SIG-M5 treated with dmso at 0.1 percent for 504 hours (cell line): Measurements from ENCODE around the gene LRRC3.
"Not testable (repeated sequence)": the region's sequence is repeated elsewhere in the genome, so short reads cannot be mapped to it uniquely, and the experiment has no call there.

Experiments used
- DNase-seq: peaks from one replicate; lab custom pipeline; 2025; ENCODE audit not compliant: unreplicated experiment; lab: John Stamatoyannopoulos, UW

Gene LRRC3

GRCh38 chr21:44494956-44495355, 39.6 kb downstream of the LRRC3 start:
- DNase-seq: no peak

GRCh38 chr21:44495611-44496563, 40.6 kb downstream of the LRRC3 start:
- DNase-seq: no peak

DNA sequence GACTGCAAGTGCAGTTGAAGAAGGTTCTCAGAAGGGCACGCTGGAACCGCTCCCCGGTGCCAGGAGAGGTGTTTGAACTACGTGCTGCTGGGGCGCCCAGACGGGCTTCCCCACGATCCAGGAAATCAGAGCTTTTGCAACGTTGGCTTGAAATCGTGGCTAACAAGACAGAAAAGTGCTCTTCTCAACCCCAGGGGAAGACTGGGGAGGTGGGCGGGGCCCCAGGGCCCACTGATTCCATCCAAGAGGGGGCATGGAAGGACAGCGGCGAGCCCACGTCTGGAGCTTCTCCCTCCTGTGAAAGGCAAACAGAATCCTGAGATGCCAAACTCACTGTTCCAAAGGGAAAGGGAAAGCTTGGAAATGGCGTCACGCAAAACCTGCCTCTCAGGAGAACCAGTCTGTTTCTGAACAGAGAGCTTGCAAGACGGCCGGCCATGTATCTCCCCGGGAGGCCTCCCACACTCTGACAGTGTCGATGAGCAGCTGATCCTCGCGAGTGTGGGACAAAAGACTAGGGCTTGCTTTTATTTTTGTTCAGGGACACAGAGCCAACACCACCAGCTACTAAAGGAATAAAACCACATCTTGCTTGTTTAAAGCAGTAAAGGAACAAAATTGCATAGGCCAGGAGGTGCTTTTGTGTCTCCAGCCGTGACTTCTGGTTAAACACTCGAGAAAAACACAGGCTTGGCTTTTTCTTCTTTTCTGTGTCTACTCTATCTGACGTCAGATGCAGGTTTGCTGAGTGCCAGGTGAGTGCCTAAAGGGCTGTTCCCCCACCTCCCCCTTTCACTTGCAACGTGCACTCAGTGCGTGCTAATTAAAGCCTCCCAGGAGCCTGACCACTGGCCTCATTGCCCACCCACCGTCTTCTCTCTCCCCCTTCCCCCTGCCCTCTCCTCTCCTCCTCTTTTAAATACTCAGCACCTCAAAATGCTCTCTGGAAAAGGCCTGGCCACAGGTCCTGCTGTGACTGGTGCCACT, 41.5 kb downstream of the LRRC3 start:
- DNase-seq: no peak

DNA sequence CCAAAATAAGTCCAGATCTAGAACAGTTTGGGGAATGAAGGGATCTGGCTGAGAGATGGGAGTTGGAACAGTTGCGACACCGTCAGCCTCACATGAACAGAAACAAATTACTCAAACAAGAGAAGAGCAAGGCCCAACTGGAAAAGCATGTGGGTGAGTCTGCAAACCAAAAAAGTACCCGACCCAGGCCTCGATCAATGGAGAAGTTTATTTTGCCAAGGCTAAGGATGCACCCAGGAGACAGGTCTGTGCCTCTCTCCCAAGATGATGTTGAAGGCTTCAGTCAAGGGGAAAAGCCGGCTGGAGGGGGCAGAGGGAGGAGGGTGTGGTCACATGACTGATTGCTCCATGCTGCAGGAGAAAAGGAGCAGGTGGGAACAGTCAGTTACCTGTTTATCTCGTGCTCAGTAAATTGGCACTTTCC, 42.4 kb downstream of the LRRC3 start:
- DNase-seq: no peak

DNA sequence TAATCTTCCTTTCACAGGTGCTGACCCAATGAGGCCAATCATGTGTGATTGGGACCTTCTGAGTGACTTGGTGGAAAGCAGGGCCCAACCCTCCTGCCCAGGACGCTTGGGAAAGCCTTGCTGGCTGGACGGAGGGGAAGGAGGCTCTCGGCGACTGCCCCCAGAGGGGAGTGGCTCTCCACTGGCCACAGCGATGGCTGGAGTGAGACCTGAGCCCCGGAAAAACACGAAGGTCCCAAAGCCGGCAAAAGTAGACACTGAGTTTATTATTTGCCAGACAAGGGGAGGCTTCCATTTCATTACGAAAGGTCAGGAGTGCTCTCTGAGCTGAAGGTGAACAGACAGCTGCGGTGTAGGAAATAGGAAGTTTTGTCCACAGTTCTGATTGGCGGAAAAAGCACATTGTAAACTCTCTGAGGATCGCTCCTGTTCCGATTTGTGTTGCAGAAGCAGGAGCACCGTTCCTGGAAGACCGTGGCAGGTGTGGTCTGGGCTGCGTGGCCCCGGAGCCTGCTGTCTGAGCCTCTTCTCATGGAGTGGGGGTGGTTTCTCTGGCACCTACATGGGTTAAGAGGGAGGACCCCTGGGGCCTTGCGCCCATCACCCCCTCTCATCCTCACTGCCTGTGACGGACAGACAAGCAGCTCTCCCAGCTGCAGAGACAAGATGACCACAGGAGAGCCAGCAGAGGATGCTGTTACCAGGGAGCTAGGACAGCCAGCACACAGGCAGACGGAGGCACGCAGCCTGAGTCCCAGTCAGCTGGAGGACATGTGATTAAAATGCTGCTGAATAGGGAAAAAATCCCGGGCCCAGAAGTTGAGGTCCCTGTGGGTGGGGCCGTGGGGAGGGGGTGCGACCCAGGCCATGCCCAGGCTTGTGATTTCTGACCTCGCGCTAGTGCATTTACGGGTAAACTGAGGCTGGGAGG, 43.2 kb downstream of the LRRC3 start:
- no peak for DNase-seq

- no peak for DNase-seq
Measured at GRCh38 chr21:44499211-44499560, 43.9 kb downstream of the LRRC3 start.

DNA sequence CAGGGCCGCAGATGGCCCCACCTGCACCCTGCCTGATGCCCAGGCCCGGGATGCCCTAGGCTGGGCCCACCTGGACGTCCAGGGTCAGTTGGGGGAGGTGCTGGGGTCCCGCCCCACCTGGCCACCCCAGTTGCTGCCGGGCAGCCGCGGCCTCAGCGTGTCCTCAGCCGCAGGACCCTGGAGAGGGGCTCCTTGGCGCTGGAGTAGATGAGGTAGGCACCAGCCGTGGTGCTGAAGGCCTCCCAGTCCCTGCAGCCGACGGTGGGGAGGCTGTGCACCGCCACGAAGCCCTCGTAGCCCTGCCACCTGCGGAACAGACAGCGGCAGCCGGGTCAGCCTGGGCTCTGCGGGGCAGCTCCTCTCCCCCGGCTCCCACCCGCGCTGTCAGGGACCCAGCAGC, 44.3 kb downstream of the LRRC3 start:
- DNase-seq: no peak

DNA sequence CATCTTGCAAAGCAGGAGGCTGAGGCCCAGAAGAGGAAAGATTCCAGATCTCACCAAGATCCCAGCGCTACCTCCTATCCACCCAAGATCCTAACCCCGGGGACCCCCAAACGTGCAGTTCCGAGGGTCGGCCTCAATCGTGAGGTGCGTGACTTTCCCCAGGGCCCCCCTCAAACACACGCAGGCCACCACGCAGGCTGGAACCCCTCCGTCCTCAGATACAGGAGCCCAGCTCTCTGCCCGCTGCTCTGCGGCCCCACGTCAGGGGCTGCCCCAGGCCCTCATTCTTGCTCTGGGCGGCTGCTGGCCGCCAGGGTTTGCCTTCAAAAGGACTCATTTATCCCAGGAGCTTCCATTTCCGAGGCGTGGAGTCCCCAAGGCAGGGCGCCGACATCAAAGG, 44.8 kb downstream of the LRRC3 start:
- DNase-seq: no peak

DNA sequence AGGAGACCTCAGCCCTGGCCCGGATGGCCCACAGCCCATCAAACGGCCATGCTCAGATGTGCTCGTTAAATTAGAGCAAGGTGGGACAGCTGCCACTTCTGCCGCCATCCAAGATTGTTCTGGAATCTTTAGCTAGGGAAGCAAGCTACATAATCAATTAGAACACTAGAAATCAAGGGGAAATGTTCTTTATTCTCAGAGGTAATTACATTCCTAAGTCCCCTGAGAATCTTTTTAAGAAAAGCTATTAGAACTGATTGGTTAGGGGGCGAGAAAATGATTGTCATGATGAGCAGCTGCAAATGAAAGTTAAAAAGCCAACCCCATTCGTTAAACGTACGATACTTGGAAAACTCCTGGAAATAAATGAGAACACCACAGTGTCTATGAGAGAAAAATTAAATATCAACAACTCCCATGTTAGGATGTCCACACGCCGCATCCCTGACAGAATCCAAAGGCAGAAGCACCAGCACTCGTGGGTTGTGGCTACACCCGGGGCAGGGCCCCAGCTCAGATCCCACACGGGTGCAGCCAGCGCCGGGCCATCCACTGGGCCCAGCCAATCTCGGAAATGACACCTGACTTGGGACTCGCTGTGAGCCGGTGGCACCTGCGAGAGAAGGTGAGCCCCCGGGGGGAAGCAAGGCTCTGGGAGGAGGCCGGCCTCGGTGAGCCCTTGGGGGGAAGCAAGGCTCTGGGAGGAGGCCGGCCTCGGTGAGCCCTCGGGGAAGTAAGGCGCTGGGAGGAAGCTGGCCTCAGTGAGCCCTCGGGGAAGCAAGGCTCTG, 47.1 kb downstream of the LRRC3 start:
- DNase-seq: no peak

- DNase-seq: not testable (repeated sequence)
Measured at GRCh38 chr21:44503006-44503889, 47.9 kb downstream of the LRRC3 start.

- DNase-seq: no peak
Measured at GRCh38 chr21:44503901-44504399, 48.6 kb downstream of the LRRC3 start.

DNA sequence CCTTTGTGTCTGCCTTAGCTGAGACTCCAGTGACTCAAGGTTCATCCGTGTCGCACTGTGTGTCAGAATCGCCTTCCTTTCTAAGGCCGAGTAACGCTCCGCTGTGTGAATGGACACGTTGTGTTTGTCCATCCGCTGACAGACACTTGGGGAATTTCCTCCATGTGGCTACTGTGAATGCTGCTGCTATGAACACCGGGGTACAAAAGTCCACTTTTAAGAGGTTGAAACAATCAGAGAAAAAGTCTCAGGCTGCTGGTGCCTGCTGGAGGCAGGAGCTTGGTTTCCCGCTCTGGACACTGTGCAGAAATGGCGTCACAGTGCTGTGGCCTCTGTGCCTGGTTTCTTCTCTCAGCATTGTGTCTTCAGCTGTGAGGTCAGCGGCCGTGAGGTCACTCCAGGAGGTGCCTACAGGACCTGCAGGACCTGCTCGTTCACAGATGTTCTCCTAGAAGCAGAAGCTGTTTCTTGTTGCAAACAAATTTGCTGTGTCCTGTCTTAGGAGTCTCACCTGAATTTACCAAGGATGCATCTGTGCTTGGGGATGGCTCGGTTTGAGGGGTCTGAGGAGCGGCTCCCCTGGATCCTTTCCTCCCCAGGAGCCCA, 50.5 kb downstream of the LRRC3 start:
- DNase-seq: no peak

DNA sequence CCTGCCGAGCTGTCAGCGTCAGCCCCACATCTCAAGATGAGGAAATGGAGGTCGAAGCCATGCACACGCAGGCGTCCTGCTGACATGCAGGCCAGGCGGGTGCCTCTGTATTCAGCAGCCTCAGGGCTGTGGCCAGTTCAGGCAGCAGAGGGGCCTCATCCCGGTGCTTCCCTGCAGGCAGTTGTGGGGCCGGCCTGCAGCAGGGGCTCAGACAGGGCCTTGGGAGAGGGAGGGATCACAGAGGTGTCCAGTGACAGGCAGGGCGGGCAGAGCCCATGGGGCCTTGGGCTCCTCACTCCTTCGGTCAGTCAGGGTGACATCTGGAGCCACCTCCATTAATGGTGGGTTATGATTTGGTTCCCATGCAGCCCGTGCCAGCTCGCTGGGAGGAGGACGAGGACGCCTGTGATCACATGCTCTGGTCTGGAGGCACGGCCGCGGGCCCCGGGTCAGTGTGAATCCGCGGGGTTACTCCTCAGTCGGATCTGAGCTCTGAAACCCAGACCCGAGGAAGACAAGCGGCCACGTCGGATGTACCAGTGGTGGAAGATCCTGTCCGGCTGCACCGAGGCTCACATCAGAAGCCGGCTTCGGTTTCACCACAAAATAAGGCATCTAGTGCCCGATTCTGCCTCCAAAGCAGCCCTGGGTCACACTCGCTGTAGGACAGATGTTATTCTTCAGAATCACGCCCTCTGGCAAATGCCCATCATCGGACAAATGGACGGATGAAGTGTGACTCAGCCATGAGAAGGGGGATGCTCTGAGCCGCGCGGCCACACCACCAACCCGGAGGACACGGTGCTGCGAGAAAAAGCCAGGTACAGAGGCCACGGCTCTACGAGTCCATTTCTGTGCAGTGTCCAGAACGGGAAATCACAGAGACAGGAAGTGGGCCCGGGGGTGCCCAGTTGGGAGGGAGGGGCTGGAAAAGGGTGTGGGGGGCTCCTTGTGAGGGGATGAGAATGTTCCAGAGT, 51.3 kb downstream of the LRRC3 start:
- no peak for DNase-seq

- DNase-seq: no peak
Measured at GRCh38 chr21:44507673-44508425, 52.5 kb downstream of the LRRC3 start.

GRCh38 chr21:44508426-44508710, 53.1 kb downstream of the LRRC3 start:
- no peak for DNase-seq

DNA sequence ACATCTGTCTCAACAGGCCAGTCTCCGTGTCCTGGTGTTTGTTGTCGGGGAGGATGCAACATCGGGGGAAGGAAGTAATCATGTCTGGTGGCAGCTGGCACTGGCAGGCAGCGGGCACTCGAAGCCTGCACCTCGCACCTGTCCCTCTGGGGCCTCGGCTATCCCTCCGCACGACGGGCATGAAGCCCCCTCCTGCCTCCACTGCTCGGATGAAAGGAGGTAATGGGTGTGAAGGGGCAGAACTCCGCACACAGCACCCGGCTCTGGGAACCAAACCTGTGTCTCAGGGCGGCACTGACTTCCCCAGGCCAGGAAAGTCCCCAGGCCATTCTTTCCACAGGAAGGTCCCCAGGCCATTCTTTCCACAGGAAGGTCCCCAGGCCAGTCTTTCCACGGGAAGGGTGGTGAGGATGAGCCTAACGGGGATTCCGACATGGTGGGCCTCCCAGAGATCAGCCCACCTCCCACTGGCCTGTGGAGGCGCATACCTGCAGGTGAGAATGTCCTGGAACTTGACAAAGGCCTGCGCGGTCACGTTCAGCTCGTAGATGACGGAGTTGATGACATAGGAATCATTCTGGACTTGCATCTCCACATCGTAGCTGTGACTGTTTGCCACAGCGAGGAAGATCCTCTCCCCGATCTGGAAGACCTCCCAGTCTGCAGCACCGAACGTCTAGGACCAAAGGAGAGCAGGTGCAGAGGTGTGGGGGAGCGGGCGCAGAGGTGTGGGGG, 53.6 kb downstream of the LRRC3 start:
- DNase-seq: no peak
